ENCODE measurements around the gene TRIM39. TPM values are rescaled to one million over a fixed set of nuclear protein-coding genes. Genes with fewer than 3 reads are reported as not detected.

The TRIM39 gene
- total and polyA plus RNA-seq, 2 of the 13 experiments (the other 11 are each of a cell fraction or from before 2014, with no cell fraction given) = 7.7 to 14.6 TPM

GRCh38 chr6:30325873-30326525 is 728 bp upstream of the TRIM39 start (continued):
- TF ChIP-seq RORA (CRISPR knock-in tag; IDR thresholded peaks at IDR 0.05) (no peak), PHF5A (CRISPR knock-in tag; IDR thresholded peaks at IDR 0.05; ENCODE audit: low read depth, unreplicated experiment) (no peak), POLR2A (IDR thresholded peaks at IDR 0.05; ENCODE audit: insufficient read depth in 1 of 2, low read depth in 2 of 2, low read length in 2 of 2) (peak in 1 of 2 experiments; percentile 38; a peak in 2 of 4 replicates), NR1H2 (CRISPR knock-in tag; IDR thresholded peaks at IDR 0.05; ENCODE audit: borderline replicate concordance, low read depth) (0 out of 2 replicates have a peak, but pooled peaks have one; percentile 27), RFXANK (CRISPR knock-in tag; IDR thresholded peaks at IDR 0.05) (no peak; the same call in 1 of the 2 replicates), MLXIP (CRISPR knock-in tag; IDR thresholded peaks at IDR 0.05; ENCODE audit: borderline replicate concordance) (no peak), RXRA (CRISPR knock-in tag; IDR thresholded peaks at IDR 0.05) (no peak; the same call in 1 of the 2 replicates), ZNF362 (CRISPR knock-in tag; IDR thresholded peaks at IDR 0.05; ENCODE audit: borderline replicate concordance) (peak; percentile 44; the same call in 1 of the 2 replicates), SATB2 (CRISPR knock-in tag; IDR thresholded peaks at IDR 0.05) (0 out of 2 replicates have a peak, but pooled peaks have one; percentile 16), ZNF512B (CRISPR knock-in tag; IDR thresholded peaks at IDR 0.05; ENCODE audit: borderline replicate concordance) (no peak), ZBTB42 (CRISPR knock-in tag; IDR thresholded peaks at IDR 0.05) (no peak), ZSCAN30 (CRISPR knock-in tag; IDR thresholded peaks at IDR 0.05) (no peak), FOXO4 (CRISPR knock-in tag; conservative IDR thresholded peaks at IDR 0.05) (no peak), ARHGAP35 (CRISPR knock-in tag; IDR thresholded peaks at IDR 0.05; ENCODE audit: borderline replicate concordance) (no peak), CENPT (CRISPR knock-in tag; IDR thresholded peaks at IDR 0.05; ENCODE audit: low read depth) (no peak), ZNF782 (CRISPR knock-in tag; IDR thresholded peaks at IDR 0.05; ENCODE audit: borderline replicate concordance) (no peak), PLRG1 (conservative IDR thresholded peaks at IDR 0.05) (no peak)
- TF ChIP-seq, protein P1, sequence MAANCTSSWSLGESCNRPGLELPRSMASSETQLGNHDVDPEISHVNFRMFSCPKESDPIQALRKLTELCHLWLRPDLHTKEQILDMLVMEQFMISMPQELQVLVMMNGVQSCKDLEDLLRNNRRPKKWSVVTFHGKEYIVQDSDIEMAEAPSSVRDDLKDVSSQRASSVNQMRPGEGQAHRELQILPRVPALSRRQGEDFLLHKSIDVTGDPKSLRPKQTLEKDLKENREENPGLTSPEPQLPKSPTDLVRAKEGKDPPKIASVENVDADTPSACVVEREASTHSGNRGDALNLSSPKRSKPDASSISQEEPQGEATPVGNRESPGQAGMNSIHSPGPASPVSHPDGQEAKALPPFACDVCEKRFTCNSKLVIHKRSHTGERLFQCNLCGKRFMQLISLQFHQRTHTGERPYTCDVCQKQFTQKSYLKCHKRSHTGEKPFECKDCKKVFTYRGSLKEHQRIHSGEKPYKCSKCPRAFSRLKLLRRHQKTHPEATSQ (CRISPR knock-in tag; IDR thresholded peaks at IDR 0.05; ENCODE audit: borderline replicate concordance) = no peak
- TF ChIP-seq, protein P2, sequence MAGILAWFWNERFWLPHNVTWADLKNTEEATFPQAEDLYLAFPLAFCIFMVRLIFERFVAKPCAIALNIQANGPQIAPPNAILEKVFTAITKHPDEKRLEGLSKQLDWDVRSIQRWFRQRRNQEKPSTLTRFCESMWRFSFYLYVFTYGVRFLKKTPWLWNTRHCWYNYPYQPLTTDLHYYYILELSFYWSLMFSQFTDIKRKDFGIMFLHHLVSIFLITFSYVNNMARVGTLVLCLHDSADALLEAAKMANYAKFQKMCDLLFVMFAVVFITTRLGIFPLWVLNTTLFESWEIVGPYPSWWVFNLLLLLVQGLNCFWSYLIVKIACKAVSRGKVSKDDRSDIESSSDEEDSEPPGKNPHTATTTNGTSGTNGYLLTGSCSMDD (CRISPR knock-in tag; IDR thresholded peaks at IDR 0.05) = no peak
